ACC112 (cell line): Measurements from ENCODE around the gene ACSL6.

ENCODE experiments used
- H2AFZ ChIP-seq: fragments of 200-600 bp; sonication (generic); one replicate; pipeline ENCODE4 v1.6.0; 2017; ENCODE audit warnings: antibody characterized with exemption, low read length; ENCODE audit not compliant: unreplicated experiment
- H3K27ac ChIP-seq: fragments of 200-600 bp; sonication (generic); 2 replicates; pipeline ENCODE4 v1.5.1; 2014; ENCODE audit warnings: low read depth, mild to moderate bottlenecking, antibody characterized with exemption, low read length, moderate library complexity
- H3K27me3 ChIP-seq: fragments of 200-600 bp; sonication (generic); 2 replicates; pipeline ENCODE4 v1.6.1; 2014; ENCODE audit warnings: mild to moderate bottlenecking, antibody characterized with exemption, low read length, moderate library complexity, mixed read lengths; ENCODE audit not compliant: insufficient read depth
- H3K36me3 ChIP-seq: fragments of 200-600 bp; sonication (generic); 2 replicates; pipeline ENCODE4 v1.6.1; 2016; ENCODE audit warnings: mild to moderate bottlenecking, antibody characterized with exemption, low read length, moderate library complexity, mixed read lengths; ENCODE audit not compliant: insufficient read depth
- H3K4me1 ChIP-seq: fragments of 200-600 bp; sonication (generic); one replicate; pipeline ENCODE4 v1.6.1; 2016; ENCODE audit warnings: low read length, mixed read lengths; ENCODE audit not compliant: insufficient read depth, unreplicated experiment, control insufficient read depth
- H3K4me3 ChIP-seq: fragments of 200-600 bp; sonication (generic); 2 replicates; pipeline ENCODE4 v1.5.1; 2014; ENCODE audit warnings: mild to moderate bottlenecking, low read depth, low read length
- H3K79me2 ChIP-seq: fragments of 200-600 bp; sonication (generic); one replicate; pipeline ENCODE4 v1.6.0; 2016; ENCODE audit warnings: low read length; ENCODE audit not compliant: control insufficient read depth, unreplicated experiment, insufficient read depth

The ACSL6 gene

GRCh38 chr5:131974622-131974955 lies 36.9 kb downstream of the ACSL6 start:
- peaks cover 39% of the 10 kb centered on the region for H3K27me3 ChIP-seq

GRCh38 chr5:131974016-131974415 lies 37.4 kb downstream of the ACSL6 start:
- no peaks in the 10 kb centered on the region for H3K79me2 ChIP-seq
- peaks cover 41% of the 10 kb centered on the region for H3K27me3 ChIP-seq
- no peak overlapping the region for H3K4me3 ChIP-seq
- H3K27ac ChIP-seq = no peak overlapping the region
- no peaks in the 10 kb centered on the region for H3K36me3 ChIP-seq
- H2AFZ ChIP-seq = no peak overlapping the region
- H3K4me1 ChIP-seq = no peaks in the 10 kb centered on the region

More at GRCh38 chr5:131974622-131974955, 36.9 kb downstream of the ACSL6 start:
- H3K36me3 ChIP-seq = no peaks in the 10 kb centered on the region
- H3K27ac ChIP-seq = no peak overlapping the region
- H3K79me2 ChIP-seq = no peaks in the 10 kb centered on the region
- no peak overlapping the region for H3K4me3 ChIP-seq
- H2AFZ ChIP-seq = no peak overlapping the region
- H3K4me1 ChIP-seq = no peaks in the 10 kb centered on the region

- H3K27ac ChIP-seq = no peak overlapping the region
- H3K27me3 ChIP-seq = peaks cover 44% of the 10 kb centered on the region
- H3K36me3 ChIP-seq = no peaks in the 10 kb centered on the region
- no peak overlapping the region for H2AFZ ChIP-seq
- H3K4me1 ChIP-seq = no peaks in the 10 kb centered on the region
- H3K4me3 ChIP-seq = no peak overlapping the region
- no peaks in the 10 kb centered on the region for H3K79me2 ChIP-seq
Observed at GRCh38 chr5:131973089-131973712, 38.3 kb downstream of the ACSL6 start.

GRCh38 chr5:131968396-131968954 lies 43.0 kb downstream of the ACSL6 start:
- Histone ChIP-seq H3K36me3 (no peaks in the 10 kb centered on the region), H3K27ac (no peak overlapping the region), H3K4me3 (no peak overlapping the region), H3K27me3 (peaks cover 77% of the 10 kb centered on the region), H3K79me2 (no peaks in the 10 kb centered on the region), H3K4me1 (no peaks in the 10 kb centered on the region), H2AFZ (no peak overlapping the region)

- H3K36me3 ChIP-seq = no peaks in the 10 kb centered on the region
Observed at GRCh38 chr5:131966551-131966950, 44.9 kb downstream of the ACSL6 start.

GRCh38 chr5:131965826-131966415 lies 45.5 kb downstream of the ACSL6 start:
- Histone ChIP-seq H3K4me3 (no peak overlapping the region), H3K36me3 (no peaks in the 10 kb centered on the region), H3K27ac (no peak overlapping the region), H3K4me1 (no peaks in the 10 kb centered on the region), H3K79me2 (no peaks in the 10 kb centered on the region), H3K27me3 (peaks cover 69% of the 10 kb centered on the region), H2AFZ (no peak overlapping the region)

More at GRCh38 chr5:131966551-131966950, 44.9 kb downstream of the ACSL6 start:
- Histone ChIP-seq H3K4me3 (no peak overlapping the region), H3K4me1 (no peaks in the 10 kb centered on the region), H3K27ac (no peak overlapping the region), H3K27me3 (peaks cover 75% of the 10 kb centered on the region), H2AFZ (no peak overlapping the region), H3K79me2 (no peaks in the 10 kb centered on the region)

GRCh38 chr5:131959906-131960305 lies 51.6 kb downstream of the ACSL6 start:
- no peak overlapping the region for H3K4me3 ChIP-seq
- H3K27me3 ChIP-seq = peaks cover 30% of the 10 kb centered on the region
- H2AFZ ChIP-seq = no peak overlapping the region
- no peak overlapping the region for H3K27ac ChIP-seq
- no peaks in the 10 kb centered on the region for H3K36me3 ChIP-seq
- H3K79me2 ChIP-seq = no peaks in the 10 kb centered on the region
- no peaks in the 10 kb centered on the region for H3K4me1 ChIP-seq

- no peak overlapping the region for H3K4me3 ChIP-seq
- H3K79me2 ChIP-seq = no peaks in the 10 kb centered on the region
- H3K27ac ChIP-seq = no peak overlapping the region
- H3K36me3 ChIP-seq = no peaks in the 10 kb centered on the region
- H3K4me1 ChIP-seq = no peaks in the 10 kb centered on the region
- peaks cover 32% of the 10 kb centered on the region for H3K27me3 ChIP-seq
- no peak overlapping the region for H2AFZ ChIP-seq
Observed at GRCh38 chr5:131959136-131959535, 52.3 kb downstream of the ACSL6 start.

GRCh38 chr5:131957721-131958441 lies 53.6 kb downstream of the ACSL6 start:
- Histone ChIP-seq H3K79me2 (no peaks in the 10 kb centered on the region), H3K4me3 (no peak overlapping the region), H3K4me1 (no peaks in the 10 kb centered on the region), H3K27ac (no peak overlapping the region), H3K36me3 (no peaks in the 10 kb centered on the region), H3K27me3 (peaks cover 21% of the 10 kb centered on the region), H2AFZ (no peak overlapping the region)

- Histone ChIP-seq H3K4me1 (no peaks in the 10 kb centered on the region), H3K36me3 (no peaks in the 10 kb centered on the region), H3K4me3 (no peak overlapping the region), H2AFZ (no peak overlapping the region), H3K27me3 (peaks cover 27% of the 10 kb centered on the region), H3K79me2 (no peaks in the 10 kb centered on the region), H3K27ac (no peak overlapping the region)
Observed at GRCh38 chr5:131953969-131954368, 57.5 kb downstream of the ACSL6 start.
